Erythroblast (primary cell): ENCODE data around the gene PAX8.
A peak's percentile ranks its signal among the peaks of the same experiment; 100 is the strongest.

ENCODE experiments used
- DNase-seq, 2 experiments: peaks; one replicate each; lab custom pipeline; 2025; lab: John Stamatoyannopoulos, UW
- GATA1 ChIP-seq: IDR thresholded peaks from 2 replicates; pipeline ENCODE4 v1.6.1; 2011; ENCODE audit warnings: low read depth, mild to moderate bottlenecking, control low read depth, low read length, moderate library complexity
- POLR2A ChIP-seq: IDR thresholded peaks from 2 replicates; pipeline ENCODE4 v1.6.1; 2011; ENCODE audit warnings: mild to moderate bottlenecking, low read length

PAX8 gene

DNA sequence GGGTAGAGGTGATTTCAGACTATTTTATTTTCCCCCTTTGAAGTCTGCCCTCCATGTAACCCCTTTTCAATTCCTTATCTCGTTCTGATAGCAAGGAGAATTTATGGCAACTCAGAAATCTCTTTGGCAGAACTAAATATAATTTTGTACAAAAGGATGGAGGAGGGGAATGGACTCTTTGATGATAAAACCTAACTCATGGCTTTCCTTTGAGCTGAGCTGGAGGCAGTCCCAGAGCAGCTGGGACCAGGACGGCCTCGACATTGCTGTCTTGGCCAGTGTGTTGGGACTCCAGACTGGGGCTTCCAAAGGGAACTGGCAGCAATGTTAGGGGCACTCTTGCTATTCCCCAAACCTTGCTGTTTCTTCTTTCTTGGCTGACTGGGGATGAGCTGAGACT lies 47.7 kb downstream of the PAX8 start:
- no peak for TF ChIP-seq POLR2A
- no peak for TF ChIP-seq GATA1
- DNase-seq, result no peak

DNA sequence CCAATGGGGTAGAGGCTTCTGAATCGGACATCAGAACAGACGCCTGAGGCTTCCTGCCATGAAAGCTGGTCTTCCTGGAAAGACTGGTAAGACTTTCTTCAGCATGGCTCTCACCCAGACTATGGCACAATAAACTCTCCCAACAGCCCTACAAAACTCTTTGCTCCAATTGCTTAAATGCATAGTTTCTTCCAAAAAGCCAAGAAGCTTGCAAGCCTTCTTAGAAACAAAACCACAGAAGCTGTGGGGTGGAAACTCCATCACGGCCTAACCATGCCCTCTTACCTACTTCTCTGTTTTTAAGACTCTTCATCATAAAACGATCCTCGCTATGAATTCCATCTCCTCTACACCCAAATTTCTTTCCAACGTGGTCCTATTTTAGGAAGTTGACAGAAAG lies 48.2 kb downstream of the PAX8 start:
- no peak for DNase-seq
- no peak for TF ChIP-seq GATA1
- TF ChIP-seq POLR2A, result no peak

DNA sequence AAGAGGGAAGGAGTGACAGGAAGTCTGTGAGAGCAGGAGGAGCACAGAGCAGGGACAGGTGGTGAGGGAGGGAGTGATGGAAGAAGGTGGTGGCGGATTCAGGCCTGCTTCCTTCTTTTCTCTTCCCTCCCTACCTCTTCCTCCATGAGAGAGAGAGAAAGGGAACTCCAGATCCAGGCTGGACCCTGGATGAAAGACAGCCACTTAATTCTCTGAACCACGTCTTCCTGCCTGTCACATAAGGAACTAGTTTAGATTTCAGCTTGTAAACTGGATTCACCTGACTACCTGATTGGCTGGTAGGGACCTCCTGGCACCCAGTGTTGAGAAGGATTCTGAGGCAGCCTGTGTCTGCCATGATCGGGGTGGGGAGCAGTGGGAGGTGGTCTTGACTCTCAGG lies 48.9 kb downstream of the PAX8 start:
- TF ChIP-seq POLR2A, result no peak
- TF ChIP-seq GATA1, result no peak
- DNase-seq, result no peak

DNA sequence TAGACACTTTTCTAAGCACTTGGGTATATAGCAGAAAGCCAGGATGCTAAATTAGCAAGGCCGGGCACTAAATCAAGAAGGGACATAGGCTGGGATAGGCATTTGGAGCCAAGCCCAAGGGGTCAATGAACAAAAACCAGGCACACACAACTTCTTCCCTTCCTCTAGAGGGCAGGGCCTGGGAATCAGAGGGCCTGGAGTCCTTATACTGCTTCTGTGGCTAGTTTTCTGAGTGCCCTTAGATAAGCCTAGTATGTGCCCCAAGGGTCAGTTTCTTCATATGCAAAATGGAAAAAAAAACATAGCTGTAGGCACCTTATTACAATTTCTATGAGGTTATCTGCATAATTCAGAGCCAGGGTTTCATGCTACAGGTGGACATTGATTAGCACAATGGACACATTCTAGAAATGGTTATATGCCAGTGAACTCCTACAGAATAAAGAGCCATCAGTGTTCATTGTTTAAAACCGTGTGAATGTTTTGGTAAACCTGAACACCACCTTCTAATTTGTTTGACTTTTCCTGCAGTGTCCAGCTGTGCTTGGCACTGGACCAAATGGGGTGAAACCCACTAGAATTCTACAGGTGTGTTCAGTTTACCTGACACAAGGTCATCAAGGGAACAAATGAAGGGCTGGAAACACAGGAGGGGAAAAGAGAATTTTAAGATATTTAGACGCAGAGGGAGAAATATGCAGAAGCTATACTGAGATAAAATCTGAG lies 49.6 kb downstream of the PAX8 start:
- TF ChIP-seq POLR2A (no peak), GATA1 (no peak)
- DNase-seq, result no peak

GRCh38 chr2:113228351-113228750 lies 50.4 kb downstream of the PAX8 start:
- no peak for DNase-seq
- TF ChIP-seq GATA1, result no peak

- DNase-seq, result no peak
- no peak for TF ChIP-seq GATA1
- no peak for TF ChIP-seq POLR2A
Observed at GRCh38 chr2:113227698-113228097, 51.0 kb downstream of the PAX8 start.

GRCh38 chr2:113227290-113227689 lies 51.4 kb downstream of the PAX8 start:
- TF ChIP-seq POLR2A (no peak), GATA1 (no peak)
- DNase-seq, result no peak

GRCh38 chr2:113226462-113226861 lies 52.3 kb downstream of the PAX8 start:
- no peak for DNase-seq
- TF ChIP-seq POLR2A, result no peak
- TF ChIP-seq GATA1, result no peak

DNA sequence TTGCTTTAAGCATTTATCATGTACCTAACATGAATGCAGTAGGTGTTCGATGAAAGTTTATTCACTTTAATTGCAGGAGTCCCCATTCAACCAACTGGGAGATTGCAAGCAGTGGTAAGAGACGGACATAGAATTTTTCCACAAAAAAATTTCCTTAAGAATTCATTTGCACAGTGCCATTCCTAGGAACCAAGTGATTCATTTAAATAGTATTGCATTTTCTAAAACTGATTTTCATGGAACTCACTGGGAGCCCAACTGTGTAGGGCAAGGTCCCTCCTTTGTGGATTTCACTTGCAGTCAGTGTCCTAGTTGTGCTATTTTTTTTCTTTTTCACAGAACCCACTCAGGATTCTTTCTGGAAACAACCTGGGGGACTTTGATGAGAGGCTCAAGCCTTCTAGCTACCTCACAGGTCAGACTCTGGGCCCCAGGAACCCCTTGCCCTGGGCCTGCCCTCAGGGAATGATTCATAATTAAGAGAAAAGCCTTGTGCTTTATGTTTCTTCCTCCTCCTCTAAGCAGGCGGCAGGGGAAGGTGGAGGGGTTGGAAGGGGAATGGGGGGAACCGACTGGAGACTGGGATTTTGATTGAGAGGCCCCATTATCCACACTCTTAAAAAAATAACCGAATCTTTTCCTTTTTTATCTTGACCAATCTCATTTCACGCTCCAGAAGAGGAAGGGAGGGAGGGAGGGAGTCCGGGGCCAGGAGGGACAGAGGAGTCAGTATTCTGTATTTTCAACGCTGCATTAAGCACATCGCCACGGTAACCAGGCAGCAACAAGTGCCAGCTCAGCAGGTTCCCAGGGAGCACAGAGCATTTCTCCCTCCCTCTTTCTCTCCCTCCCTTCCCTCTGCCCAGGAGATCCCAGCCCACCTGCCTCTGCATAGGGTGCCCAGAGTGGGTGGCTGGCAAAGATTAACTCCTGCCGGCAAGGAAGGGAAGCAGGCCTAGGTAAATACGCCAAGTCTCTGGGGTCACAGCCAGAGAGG lies 53.2 kb downstream of the PAX8 start:
- TF ChIP-seq GATA1, result no peak
- no peak for DNase-seq

- TF ChIP-seq POLR2A, result no peak
- no peak for DNase-seq
Observed at GRCh38 chr2:113224647-113225236, 54.0 kb downstream of the PAX8 start.

DNA sequence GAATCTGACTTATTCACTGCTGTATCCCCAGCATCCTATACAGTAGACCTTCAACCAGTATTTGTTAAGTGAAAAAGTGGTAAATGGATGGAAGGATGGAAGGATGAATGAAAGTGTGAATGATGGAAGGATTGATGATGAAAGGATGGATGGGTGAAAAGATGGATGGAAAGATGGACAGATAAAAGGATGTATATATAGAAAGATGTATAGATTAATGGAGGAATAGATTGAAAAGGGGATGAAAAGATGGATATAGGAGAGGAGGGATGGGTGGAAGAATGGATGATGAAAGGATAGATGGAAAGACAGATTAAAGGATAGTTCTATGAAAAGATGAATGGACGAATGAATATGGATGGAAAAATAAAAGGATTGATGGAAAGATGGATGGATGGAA lies 54.9 kb downstream of the PAX8 start:
- DNase-seq, result no peak
- TF ChIP-seq GATA1 (no peak), POLR2A (no peak)

- DNase-seq, result peak in 1 of 2 experiments; percentile 27
Observed at GRCh38 chr2:113221846-113222245, 56.9 kb downstream of the PAX8 start.

DNA sequence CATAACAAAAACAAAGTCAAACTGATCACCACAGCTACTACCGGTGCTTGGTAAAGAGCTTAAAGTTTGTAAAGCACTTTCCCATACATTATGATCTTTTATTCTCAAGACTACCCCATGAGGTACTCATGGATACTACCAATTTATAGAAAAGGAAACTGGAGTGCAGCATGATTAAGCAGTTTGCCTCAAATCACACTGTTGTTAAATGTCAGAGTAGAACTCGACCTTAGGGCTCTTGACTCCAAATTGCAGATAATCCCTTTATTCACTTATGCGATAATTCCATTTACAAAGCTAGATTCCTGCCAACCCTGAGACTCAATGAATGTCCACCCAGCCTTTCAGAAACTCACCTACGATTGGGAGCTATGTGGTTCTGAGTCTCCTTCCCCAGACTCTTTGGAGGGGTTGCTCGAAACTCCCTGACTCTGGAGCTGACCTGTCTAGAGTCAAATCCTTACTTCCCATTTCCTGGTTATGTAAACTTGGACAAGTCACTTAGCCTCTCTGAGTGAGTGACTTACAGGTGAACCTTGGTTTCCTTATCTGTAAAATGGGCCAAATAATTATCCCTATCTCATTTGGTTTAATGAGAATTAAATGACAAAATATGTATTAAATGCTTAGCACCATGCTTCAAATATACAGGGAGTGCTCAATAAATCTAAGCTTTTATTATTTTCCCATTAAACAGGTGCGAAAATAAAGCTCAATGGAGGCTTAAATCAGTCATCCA lies 57.6 kb downstream of the PAX8 start:
- DNase-seq, result peak in 1 of 2 experiments; percentile 24
- TF ChIP-seq POLR2A (no peak), GATA1 (no peak)

More at GRCh38 chr2:113221846-113222245, 56.9 kb downstream of the PAX8 start:
- TF ChIP-seq POLR2A (no peak), GATA1 (no peak)
